ENCODE measurements around the gene PPP2R5B.
A peak's percentile ranks its signal among the peaks of the same experiment; 100 is the strongest.

PPP2R5B gene

DNA sequence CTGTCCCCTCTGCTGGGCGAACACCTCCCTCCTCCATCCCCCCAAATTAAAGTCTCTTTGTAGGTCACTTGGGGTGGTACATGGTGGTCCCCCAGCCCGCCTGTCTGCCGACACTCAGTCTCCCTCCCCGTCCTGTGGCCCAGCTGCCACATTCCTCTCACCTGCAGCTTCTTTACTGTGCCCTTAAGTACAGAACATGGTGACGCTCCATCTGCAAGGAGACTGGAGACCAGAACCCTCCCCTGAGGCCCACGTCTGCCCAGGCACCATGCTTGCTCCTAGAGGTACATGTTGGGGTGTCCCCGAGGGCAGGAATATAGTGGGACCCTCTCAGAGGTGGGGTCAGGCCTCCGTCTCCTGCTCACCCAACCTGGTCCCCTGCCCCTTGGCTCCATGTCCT lies 40.5 kb upstream of the PPP2R5B start:
- TF ChIP-seq, protein P1, sequence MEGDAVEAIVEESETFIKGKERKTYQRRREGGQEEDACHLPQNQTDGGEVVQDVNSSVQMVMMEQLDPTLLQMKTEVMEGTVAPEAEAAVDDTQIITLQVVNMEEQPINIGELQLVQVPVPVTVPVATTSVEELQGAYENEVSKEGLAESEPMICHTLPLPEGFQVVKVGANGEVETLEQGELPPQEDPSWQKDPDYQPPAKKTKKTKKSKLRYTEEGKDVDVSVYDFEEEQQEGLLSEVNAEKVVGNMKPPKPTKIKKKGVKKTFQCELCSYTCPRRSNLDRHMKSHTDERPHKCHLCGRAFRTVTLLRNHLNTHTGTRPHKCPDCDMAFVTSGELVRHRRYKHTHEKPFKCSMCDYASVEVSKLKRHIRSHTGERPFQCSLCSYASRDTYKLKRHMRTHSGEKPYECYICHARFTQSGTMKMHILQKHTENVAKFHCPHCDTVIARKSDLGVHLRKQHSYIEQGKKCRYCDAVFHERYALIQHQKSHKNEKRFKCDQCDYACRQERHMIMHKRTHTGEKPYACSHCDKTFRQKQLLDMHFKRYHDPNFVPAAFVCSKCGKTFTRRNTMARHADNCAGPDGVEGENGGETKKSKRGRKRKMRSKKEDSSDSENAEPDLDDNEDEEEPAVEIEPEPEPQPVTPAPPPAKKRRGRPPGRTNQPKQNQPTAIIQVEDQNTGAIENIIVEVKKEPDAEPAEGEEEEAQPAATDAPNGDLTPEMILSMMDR (IDR thresholded peaks at IDR 0.05; ENCODE audit: insufficient read depth, low read depth, low read length, missing control alignments) = no peak
- H3K4me3 ChIP-seq (ENCODE audit: low read length) = no peak overlapping the region
- no peak for DNase-seq (ENCODE audit: low read depth)

DNA sequence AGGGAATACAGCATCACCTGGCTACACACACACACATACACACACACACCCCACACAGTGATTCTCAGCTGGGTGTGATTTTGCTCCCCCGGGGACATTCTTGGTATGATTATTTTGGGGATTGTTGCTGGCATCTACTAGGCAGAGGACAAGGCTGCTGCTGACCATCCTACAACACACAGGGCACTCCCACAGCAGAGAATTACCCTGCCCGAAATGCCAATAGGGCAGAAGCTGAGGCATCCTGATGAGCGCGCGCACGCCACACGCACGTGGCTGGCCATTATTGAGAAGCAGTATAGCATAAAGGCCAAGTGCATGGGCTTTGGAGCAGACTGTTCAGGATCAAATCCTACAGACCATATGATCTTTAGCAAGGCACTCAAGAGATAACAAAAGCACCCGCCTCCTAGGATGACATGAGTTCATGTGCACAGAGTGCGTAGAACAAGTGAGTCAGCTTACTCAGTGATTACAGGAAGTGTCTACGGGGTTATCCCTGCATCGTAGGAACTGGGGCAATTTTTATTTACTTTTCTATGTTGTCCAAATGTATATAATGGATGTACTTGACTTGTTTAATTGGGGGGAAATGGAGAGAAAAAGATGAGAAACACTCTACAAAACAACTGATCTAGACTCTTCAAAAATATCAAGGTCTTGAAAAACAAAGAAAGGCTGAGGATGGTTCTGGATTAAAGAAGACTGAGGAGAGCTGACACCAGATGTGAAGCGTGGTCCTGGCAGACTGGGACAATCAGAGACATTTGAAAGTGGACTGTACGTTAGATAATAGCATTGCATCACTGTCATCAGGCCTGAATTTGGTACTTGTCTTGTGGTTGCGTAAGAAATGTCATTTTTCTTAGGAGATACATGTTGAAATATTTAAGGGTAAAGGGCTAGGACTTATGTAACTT lies 38.9 kb upstream of the PPP2R5B start:
- peak; percentile 80 for DNase-seq (ENCODE audit: low read depth)
- TF ChIP-seq, protein P1 (IDR thresholded peaks at IDR 0.05; ENCODE audit: insufficient read depth, low read depth, low read length, missing control alignments) = no peak
- H3K4me3 ChIP-seq (ENCODE audit: low read length) = no peak overlapping the region

- H3K4me3 ChIP-seq (ENCODE audit: low read length) = no peak overlapping the region
- TF ChIP-seq, protein P1 (IDR thresholded peaks at IDR 0.05; ENCODE audit: insufficient read depth, low read depth, low read length, missing control alignments) = no peak
- no peak for DNase-seq (ENCODE audit: low read depth)
These were observed 37.2 kb upstream of the PPP2R5B start for GRCh38 chr11:64887234-64887756.

GRCh38 chr11:64887757-64888405 lies 36.6 kb upstream of the PPP2R5B start:
- no peak overlapping the region for H3K4me3 ChIP-seq (ENCODE audit: low read length)
- TF ChIP-seq, protein P1 (IDR thresholded peaks at IDR 0.05; ENCODE audit: insufficient read depth, low read depth, low read length, missing control alignments) = peak; percentile 72
- peak; percentile 63 for DNase-seq (ENCODE audit: low read depth)

DNA sequence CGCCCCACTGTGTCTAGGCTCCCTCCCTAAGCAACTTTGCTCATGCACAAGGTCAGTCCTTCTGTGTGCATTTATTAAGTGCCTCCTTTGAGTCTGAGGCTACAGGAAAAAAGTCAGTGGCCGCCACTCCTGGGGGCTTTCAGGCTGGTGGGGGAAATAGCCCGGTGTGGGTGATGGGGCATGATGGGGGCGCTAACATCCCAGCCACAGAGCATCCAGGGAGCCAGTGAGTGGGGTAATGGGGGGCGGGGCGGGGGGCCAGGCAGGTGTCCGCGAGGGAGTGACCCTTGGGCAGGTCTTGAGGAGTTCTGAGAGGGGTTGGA lies 36.1 kb upstream of the PPP2R5B start:
- TF ChIP-seq, protein P1 (IDR thresholded peaks at IDR 0.05; ENCODE audit: insufficient read depth, low read depth, low read length, missing control alignments) = no peak
- DNase-seq (ENCODE audit: low read depth) = no peak
- H3K4me3 ChIP-seq (ENCODE audit: low read length) = no peak overlapping the region

DNA sequence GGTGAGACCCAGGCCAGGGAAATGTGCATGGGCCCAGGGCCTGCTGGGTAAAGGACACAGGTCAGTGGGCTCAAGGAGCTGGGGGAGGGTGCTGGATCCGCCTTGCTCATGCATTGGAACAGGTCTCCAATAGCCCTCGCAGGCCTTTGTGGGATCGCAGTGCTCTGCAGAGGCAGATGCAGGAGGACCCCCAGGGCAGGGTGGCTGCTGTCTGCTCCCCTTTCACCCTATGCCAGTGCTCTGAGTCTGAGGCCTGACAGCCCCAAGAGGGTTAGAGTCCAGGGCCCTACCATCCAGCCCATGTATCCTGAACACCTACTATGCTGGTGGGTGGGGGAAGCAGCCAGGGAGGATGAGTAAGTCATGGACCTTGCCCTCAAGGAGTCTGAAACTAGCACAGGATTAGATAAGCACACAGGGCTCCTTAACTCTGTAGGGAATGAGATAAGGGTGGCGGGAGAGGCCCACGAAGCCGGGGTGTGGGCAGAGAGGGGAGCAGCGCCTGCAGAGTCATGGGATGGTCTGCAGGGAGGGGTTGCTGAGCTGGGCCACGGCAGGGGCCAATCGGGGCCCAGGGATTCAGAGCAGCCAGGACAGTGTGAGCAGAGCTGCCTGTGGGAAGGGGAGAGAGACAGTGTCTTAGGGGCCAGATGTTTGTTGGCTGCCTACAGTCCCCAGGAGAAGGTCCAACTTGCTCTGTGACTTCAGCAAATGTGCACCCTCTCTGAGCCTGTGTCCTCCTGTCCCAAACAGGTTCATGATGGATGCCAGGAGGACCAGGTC lies 35.6 kb upstream of the PPP2R5B start:
- TF ChIP-seq, protein P1 (IDR thresholded peaks at IDR 0.05; ENCODE audit: insufficient read depth, low read depth, low read length, missing control alignments) = no peak
- DNase-seq (ENCODE audit: low read depth) = no peak
- H3K4me3 ChIP-seq (ENCODE audit: low read length) = no peak overlapping the region

All from epithelial cell of esophagus (primary cell).